Activated naive CD4-positive, alpha-beta T cell treated with anti-CD3 and anti-CD28 coated beads, Interleukin-2, amount 10 ng/mL, durations not matched to agents 7 days and 5 days (primary cell): ENCODE results near the gene GNAS.
A peak's percentile ranks its signal among the peaks of the same experiment; 100 is the strongest.

Experiments used
- CTCF ChIA-PET: fragments of 350-600 bp; sonication (Branson Sonifier 250); formaldehyde crosslinking; loops from one replicate; lab custom pipeline; 2021; ENCODE audit warnings: antibody characterized with exemption; lab: Charles Lee
- DNase-seq: peaks from one replicate; pipeline ENCODE4 v3.0.0-alpha.2; 2020
- H3K27ac Mint-ChIP-seq: one replicate; pipeline ENCODE4 v1.8.0; 2021; ENCODE audit warnings: mild to moderate bottlenecking, moderate library complexity, mixed read lengths
- H3K27me3 Mint-ChIP-seq: one replicate; pipeline ENCODE4 v1.8.0; 2021; ENCODE audit warnings: mild to moderate bottlenecking, mixed read lengths
- H3K36me3 Mint-ChIP-seq: one replicate; pipeline ENCODE4 v1.8.0; 2021; ENCODE audit warnings: mixed read lengths
- H3K4me1 Mint-ChIP-seq: one replicate; pipeline ENCODE4 v1.8.0; 2021; ENCODE audit warnings: mixed read lengths
- H3K4me3 Mint-ChIP-seq: one replicate; pipeline ENCODE4 v1.8.0; 2021; ENCODE audit warnings: mild to moderate bottlenecking, moderate library complexity, mixed read lengths
- H3K9me3 Mint-ChIP-seq: one replicate; pipeline ENCODE4 v1.8.0; 2021; ENCODE audit warnings: mixed read lengths

Gene GNAS

DNA sequence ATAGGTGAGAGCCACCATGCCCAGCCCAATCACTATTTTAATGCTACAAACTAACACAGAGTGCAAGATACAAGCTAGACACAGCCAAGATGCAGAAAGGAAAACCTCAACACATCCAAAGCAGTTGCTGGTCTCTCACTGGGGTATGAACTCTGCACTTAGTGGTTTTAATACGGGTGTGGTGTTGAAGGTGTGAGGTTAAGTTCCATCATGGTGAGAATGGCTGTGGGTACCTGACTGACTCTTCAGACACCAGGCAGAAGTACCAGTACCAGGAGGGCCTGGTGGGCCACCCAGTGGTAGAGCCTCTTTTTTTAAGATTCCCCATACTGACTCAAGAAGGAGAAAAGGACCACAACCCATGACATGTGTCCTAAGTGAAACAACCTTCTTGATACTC, 14.8 kb upstream of the GNAS start:
- H3K36me3 Mint-ChIP-seq: peaks cover 3% of the 10 kb centered on the region
- H3K27me3 Mint-ChIP-seq: peaks cover 78% of the 10 kb centered on the region
- H3K27ac Mint-ChIP-seq: no peak overlapping the region
- H3K9me3 Mint-ChIP-seq: no peaks in the 10 kb centered on the region
- DNase-seq: no peak
- CTCF ChIA-PET: interaction anchor here (1.0 to 2.9 kb wide), 3 partner anchors 186 to 600 kb away, joined by 3 to 14 read pairs (median 4); partner anchors contain the start of gene STX16
- peaks cover 21% of the 10 kb centered on the region for H3K4me1 Mint-ChIP-seq
- H3K4me3 Mint-ChIP-seq: no peak overlapping the region

DNA sequence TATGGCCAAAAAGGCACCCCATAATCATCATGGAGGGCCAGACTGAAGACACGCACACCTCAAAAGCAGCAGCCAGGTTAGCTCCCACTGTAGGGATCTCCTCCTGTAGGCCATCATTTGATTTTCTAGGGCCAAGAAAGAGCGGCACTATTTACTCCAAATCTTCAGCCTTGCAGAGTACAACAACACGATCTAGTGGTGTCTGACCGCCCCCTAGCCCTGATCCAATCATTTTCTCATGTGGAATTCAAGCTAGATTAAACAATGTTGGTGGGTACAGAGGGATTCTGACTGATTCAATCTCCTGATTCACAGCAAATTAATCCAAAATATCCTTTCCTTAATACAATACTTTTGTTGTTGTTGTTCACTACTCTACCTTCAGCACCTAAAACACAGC, 14.3 kb upstream of the GNAS start:
- H3K4me3 Mint-ChIP-seq: no peak overlapping the region
- H3K9me3 Mint-ChIP-seq: no peaks in the 10 kb centered on the region
- peaks cover 78% of the 10 kb centered on the region for H3K27me3 Mint-ChIP-seq
- peaks cover 21% of the 10 kb centered on the region for H3K4me1 Mint-ChIP-seq
- H3K36me3 Mint-ChIP-seq: peaks cover 3% of the 10 kb centered on the region
- no peak overlapping the region for H3K27ac Mint-ChIP-seq
- CTCF ChIA-PET: interaction anchor here (1.0 to 2.9 kb wide), 4 partner anchors 187 to 601 kb away, joined by 3 to 14 read pairs (median 6); partner anchors contain the start of gene STX16
- no peak for DNase-seq

DNA sequence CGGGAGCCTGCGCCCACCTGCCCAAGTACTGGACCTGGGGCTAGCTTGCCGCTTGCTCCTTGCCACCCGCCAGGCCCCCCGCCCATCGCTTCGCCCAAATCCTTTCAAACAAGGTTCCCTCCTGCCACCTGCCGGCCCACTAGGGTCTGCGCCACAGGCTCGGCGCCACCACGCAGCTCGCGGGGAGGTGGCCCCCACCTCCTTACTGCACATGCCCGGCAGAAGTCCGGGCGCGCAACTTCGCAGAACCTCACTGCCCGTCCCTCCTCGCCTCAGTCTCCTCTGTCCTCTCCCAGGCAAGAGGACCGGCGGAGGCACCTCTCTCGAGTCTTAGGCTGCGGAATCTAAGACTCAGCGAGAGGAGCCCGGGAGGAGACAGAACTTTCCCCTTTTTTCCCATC, 13.0 kb upstream of the GNAS start:
- Mint-ChIP-seq H3K4me1 (peaks cover 21% of the 10 kb centered on the region), H3K9me3 (no peaks in the 10 kb centered on the region), H3K4me3 (no peak overlapping the region), H3K36me3 (peaks cover 1% of the 10 kb centered on the region), H3K27ac (no peak overlapping the region), H3K27me3 (peaks cover 79% of the 10 kb centered on the region)
- DNase-seq: peak; percentile 64
- CTCF ChIA-PET: interaction anchor here (1.0 to 2.9 kb wide), 4 partner anchors 9 to 358 kb away, joined by 4 to 14 read pairs (median 8); partner anchors contain the start of gene STX16

GRCh38 chr20:58839991-58840747, 12.3 kb upstream of the GNAS start:
- Mint-ChIP-seq H3K9me3 (no peaks in the 10 kb centered on the region), H3K4me3 (peak overlapping the region; percentile 28), H3K4me1 (peaks cover 21% of the 10 kb centered on the region), H3K27me3 (peaks cover 84% of the 10 kb centered on the region), H3K36me3 (peaks cover 1% of the 10 kb centered on the region), H3K27ac (peak overlapping the region; percentile 45)
- DNase-seq: no peak
- CTCF ChIA-PET: interaction anchor here (1.0 to 2.9 kb wide), 4 partner anchors 8 to 359 kb away, joined by 4 to 14 read pairs (median 8); partner anchors contain the start of gene STX16

DNA sequence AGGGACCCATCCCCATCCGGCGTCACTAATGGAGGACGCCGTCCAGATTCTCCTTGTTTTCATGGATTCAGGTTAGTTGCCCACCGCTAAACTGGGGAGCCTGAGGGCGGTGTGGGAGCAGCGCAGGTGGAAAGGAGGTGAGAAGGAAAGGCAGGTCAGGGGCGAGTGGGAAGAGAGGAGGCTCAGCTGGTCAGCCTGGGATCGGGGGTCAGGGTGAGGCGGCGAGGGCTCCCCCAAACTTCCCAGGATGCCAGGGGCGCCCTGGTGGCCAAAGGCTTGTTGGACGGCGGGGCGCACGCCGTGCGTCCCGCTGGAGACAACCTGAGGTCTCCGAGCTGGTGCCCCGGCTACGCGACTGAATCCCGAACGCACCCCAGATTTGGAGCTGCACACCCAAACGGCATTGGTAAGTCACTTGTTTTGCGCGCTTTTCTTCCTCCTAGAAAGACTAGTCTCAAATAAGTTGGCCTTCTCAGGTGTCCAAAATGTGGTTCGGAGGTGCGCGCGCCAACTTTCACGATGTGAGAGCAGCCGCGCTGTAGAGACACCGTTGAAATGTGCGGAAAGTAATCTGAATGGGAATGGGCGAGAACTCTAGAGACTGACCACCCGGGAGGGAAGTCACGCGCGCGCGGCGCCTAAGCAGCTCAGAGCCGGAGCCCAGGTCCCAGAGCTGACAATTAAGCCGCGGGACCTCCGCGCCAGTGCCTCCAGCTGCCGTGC, 11.5 kb upstream of the GNAS start:
- no peaks in the 10 kb centered on the region for H3K9me3 Mint-ChIP-seq
- no peak for DNase-seq
- no peak overlapping the region for H3K27ac Mint-ChIP-seq
- H3K4me1 Mint-ChIP-seq: peaks cover 21% of the 10 kb centered on the region
- CTCF ChIA-PET: no interaction called here
- H3K36me3 Mint-ChIP-seq: peaks cover 1% of the 10 kb centered on the region
- peaks cover 88% of the 10 kb centered on the region for H3K27me3 Mint-ChIP-seq
- H3K4me3 Mint-ChIP-seq: peak overlapping the region; percentile 38

- H3K27me3 Mint-ChIP-seq: peaks cover 90% of the 10 kb centered on the region
- peaks cover 21% of the 10 kb centered on the region for H3K4me1 Mint-ChIP-seq
- no peak overlapping the region for H3K4me3 Mint-ChIP-seq
- no peak for DNase-seq
- H3K9me3 Mint-ChIP-seq: no peaks in the 10 kb centered on the region
- H3K27ac Mint-ChIP-seq: no peak overlapping the region
- CTCF ChIA-PET: no interaction called here
- H3K36me3 Mint-ChIP-seq: peaks cover 1% of the 10 kb centered on the region
Measured at GRCh38 chr20:58841539-58842264, 10.8 kb upstream of the GNAS start.

DNA sequence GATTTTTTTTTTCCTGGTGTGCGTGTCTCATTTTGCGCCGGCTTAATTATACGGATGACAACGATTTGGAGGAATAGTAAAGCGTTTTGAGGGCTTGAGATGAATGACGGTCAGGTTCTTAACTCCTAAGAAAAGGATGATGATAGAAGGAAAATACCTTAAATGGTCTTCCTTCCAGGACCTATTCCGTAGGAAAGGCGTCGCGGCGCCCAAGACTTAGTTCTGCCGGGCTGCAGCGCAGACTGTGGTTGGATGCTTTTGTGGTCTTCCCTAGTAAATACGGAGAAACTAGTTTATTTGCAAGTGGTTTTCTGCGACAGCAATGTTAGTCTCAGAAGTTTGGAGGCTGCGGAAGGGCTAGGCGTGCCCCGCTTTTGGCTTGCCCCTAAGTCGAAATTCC, 10.2 kb upstream of the GNAS start:
- Mint-ChIP-seq H3K9me3 (no peaks in the 10 kb centered on the region), H3K27me3 (peaks cover 96% of the 10 kb centered on the region), H3K4me1 (peaks cover 26% of the 10 kb centered on the region), H3K36me3 (peaks cover 1% of the 10 kb centered on the region), H3K4me3 (no peak overlapping the region), H3K27ac (no peak overlapping the region)
- no peak for DNase-seq
- CTCF ChIA-PET: no interaction called here

DNA sequence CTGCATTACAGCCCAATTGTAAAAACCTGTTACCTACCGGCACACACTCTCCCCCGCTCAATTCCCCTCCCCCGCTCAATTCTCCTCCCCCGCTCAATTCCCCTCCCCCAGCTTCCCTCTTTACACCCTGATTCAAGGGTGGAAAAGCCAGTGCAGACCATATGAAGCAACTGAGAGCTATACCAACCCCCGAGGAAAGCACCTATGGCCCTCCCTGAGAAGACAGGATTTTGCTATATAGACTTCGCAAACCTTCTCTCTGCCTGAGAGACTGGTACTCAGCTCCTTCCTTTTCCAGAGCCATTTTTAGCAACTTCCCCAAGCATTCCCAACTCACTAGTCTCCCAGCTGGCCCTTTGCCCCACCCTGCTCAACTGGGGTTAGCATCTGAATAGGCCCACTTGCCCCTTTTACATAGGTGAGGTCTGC, 9.4 kb upstream of the GNAS start:
- CTCF ChIA-PET: no interaction called here

GRCh38 chr20:58845706-58846105, 6.8 kb upstream of the GNAS start:
- CTCF ChIA-PET: interaction anchor here (1.0 kb wide), 1 partner anchor 198 kb away, joined by 3 read pairs; no protein-coding TSS in a partner anchor
- no peaks in the 10 kb centered on the region for H3K9me3 Mint-ChIP-seq
- no peak overlapping the region for H3K4me3 Mint-ChIP-seq
- no peak overlapping the region for H3K27ac Mint-ChIP-seq
- H3K27me3 Mint-ChIP-seq: peaks cover 95% of the 10 kb centered on the region
- H3K36me3 Mint-ChIP-seq: peaks cover under 1% of the 10 kb centered on the region
- no peak for DNase-seq
- peaks cover 39% of the 10 kb centered on the region for H3K4me1 Mint-ChIP-seq

More for the DNA sequence above, 9.4 kb upstream of the GNAS start:
- peaks cover 27% of the 10 kb centered on the region for H3K4me1 Mint-ChIP-seq
- peaks cover 1% of the 10 kb centered on the region for H3K36me3 Mint-ChIP-seq
- H3K9me3 Mint-ChIP-seq: no peaks in the 10 kb centered on the region
- no peak overlapping the region for H3K4me3 Mint-ChIP-seq
- no peak for DNase-seq
- no peak overlapping the region for H3K27ac Mint-ChIP-seq
- H3K27me3 Mint-ChIP-seq: peaks cover 98% of the 10 kb centered on the region

GRCh38 chr20:58847463-58847862, 5.1 kb upstream of the GNAS start:
- Mint-ChIP-seq H3K27me3 (peaks cover 95% of the 10 kb centered on the region), H3K27ac (no peak overlapping the region), H3K4me3 (no peak overlapping the region), H3K4me1 (peaks cover 46% of the 10 kb centered on the region), H3K9me3 (no peaks in the 10 kb centered on the region), H3K36me3 (no peaks in the 10 kb centered on the region)
- CTCF ChIA-PET: interaction anchor here (0.6 to 1.1 kb wide), 4 partner anchors 16 to 613 kb away, joined by 3 to 4 read pairs (median 3); partner anchors contain the start of gene STX16
- no peak for DNase-seq

- peaks cover 58% of the 10 kb centered on the region for H3K4me1 Mint-ChIP-seq
- CTCF ChIA-PET: interaction anchor here (1.3 to 3.8 kb wide), 2 partner anchors 24 to 201 kb away, joined by 3 to 21 read pairs; partner anchors contain the start of gene STX16
- DNase-seq: peak; percentile 89
- H3K27ac Mint-ChIP-seq: peak within 1 kb of the TSS; percentile 59
- peaks cover 96% of the 10 kb centered on the region for H3K27me3 Mint-ChIP-seq
- peak within 1 kb of the TSS; percentile 78 for H3K4me3 Mint-ChIP-seq
- no peaks in the 10 kb centered on the region for H3K36me3 Mint-ChIP-seq
- H3K9me3 Mint-ChIP-seq: no peaks in the 10 kb centered on the region
Measured at GRCh38 chr20:58850693-58851174, 1.8 kb upstream of the GNAS start, which contains the start of gene GNAS-AS1. TSS of gene GNAS-AS1 (minus strand) at chr20:58850902.

DNA sequence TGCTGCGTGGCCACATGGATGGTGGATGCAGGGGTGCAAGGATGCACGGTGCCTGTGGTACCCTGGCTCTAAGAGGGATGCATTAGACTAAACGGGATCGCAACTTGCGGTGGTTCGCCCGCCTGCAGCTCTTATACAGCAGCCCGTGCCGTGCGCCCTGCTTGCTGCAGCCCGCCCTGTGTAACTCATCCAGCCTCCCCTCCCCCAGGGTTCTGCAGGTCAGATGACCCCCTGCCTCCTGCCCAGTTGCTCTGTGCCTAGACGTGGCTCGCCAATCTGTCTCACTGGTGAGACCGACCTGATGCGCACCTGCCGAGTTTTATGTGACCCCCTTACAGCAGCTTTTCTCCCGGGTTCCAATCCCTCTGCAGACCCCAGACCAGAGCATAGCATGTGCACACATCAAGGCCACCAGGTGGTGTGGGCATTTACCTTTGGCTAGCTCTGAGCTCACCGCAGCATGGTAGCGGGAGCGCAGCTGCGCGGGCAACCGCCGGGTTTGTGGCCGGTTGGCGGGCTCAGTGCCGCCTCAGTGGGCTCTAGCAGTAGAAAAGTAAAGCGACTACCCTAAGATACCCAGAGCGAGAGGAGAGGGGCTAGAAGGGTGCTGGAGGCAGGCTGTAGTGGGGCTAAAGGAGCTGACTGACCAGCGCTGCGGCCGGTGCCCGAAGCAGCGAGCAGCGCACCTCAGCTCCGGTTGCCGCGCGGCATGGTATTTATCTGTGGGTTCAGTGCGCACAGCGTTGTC, 1.1 kb upstream of the GNAS start:
- CTCF ChIA-PET: interaction anchor here (1.3 to 3.8 kb wide), 5 partner anchors 23 to 370 kb away, joined by 3 to 21 read pairs (median 7); partner anchors contain the start of gene STX16
- Mint-ChIP-seq H3K27me3 (peaks cover 96% of the 10 kb centered on the region), H3K9me3 (no peaks in the 10 kb centered on the region), H3K27ac (peak overlapping the region; percentile 59), H3K4me1 (peaks cover 64% of the 10 kb centered on the region), H3K36me3 (no peaks in the 10 kb centered on the region), H3K4me3 (peak overlapping the region; percentile 78)
- DNase-seq: no peak

GRCh38 chr20:58851969-58852458, 502 bp upstream of the GNAS start:
- Mint-ChIP-seq H3K36me3 (no peaks in the 10 kb centered on the region), H3K27ac (no peak overlapping the region)
- CTCF ChIA-PET: interaction anchor here (0.8 to 3.8 kb wide), 7 partner anchors 12 to 371 kb away, joined by 3 to 21 read pairs (median 4); partner anchors contain the start of gene STX16

More at GRCh38 chr20:58851969-58852458, 502 bp upstream of the GNAS start:
- Mint-ChIP-seq H3K4me3 (peak overlapping the region; percentile 78), H3K4me1 (peaks cover 62% of the 10 kb centered on the region), H3K27me3 (peaks cover 95% of the 10 kb centered on the region), H3K9me3 (no peaks in the 10 kb centered on the region)
- DNase-seq: no peak
